B cell (primary cell): ENCODE data around the gene SLC30A2. TPM values are rescaled to one million over a fixed set of nuclear protein-coding genes. Genes with fewer than 3 reads are reported as not detected.

Experiments used
- ATAC-seq: fragments of 200-7000 bp; cut with Tn5 transposase; one replicate; pipeline ENCODE4 v1.10.0; 2021; ENCODE audit warnings: low read depth, mild to moderate bottlenecking, moderate number of reproducible peaks, moderate library complexity
- CTCF ChIA-PET: fragments of 350-600 bp; sonication (Branson Sonifier 250); formaldehyde crosslinking; loops from one replicate; lab custom pipeline; 2021; ENCODE audit warnings: antibody characterized with exemption, inconsistent platforms; lab: Charles Lee
- POLR2A ChIA-PET: fragments of 350-600 bp; sonication (Branson Sonifier 250); formaldehyde crosslinking; loops from one replicate; lab custom pipeline; 2021; ENCODE audit warnings: antibody characterized with exemption; lab: Charles Lee
- DNase-seq: peaks from one replicate; pipeline ENCODE4 v3.0.0; 2013
- H2AFZ ChIP-seq: 2 replicates; pipeline ENCODE4 v1.6.1; 2012; ENCODE audit warnings: mild to moderate bottlenecking, low read depth, low read length; ENCODE audit not compliant: insufficient read depth, poor library complexity, severe bottlenecking
- H3K27ac ChIP-seq, 2 donors: 1 replicate in 1 of 2; 2 replicates in 1 of 2; pipeline ENCODE4 v1.5.1; 2012 to 2013; ENCODE audit warnings: low read length in 2 of 2, mild to moderate bottlenecking in 2 of 2, moderate library complexity in 1 of 2
- H3K27me3 ChIP-seq, 4 experiments: fragments of 200-600 bp in 1 of 4; sonication (generic) in 1 of 4; replicated peaks in 1 of 4; 1 replicate in 2 of 4; 2 replicates in 2 of 4; pipeline versions ENCODE4 v1.6.1 to v1.7.0; 2013 to 2016; ENCODE audit warnings: low read length in 3 of 4, mild to moderate bottlenecking in 2 of 4, mixed read lengths in 1 of 4, moderate library complexity in 1 of 4; ENCODE audit not compliant: insufficient read depth in 4 of 4, control insufficient read depth in 3 of 4; ENCODE audit errors: control extremely low read depth in 1 of 4
- H3K36me3 ChIP-seq, 2 experiments: replicated peaks in 1 of 2; 1 replicate in 1 of 2; 2 replicates in 1 of 2; pipeline versions ENCODE4 v1.6.1 to v1.7.1; 2013; ENCODE audit warnings: low read length in 1 of 2; ENCODE audit not compliant: insufficient read depth in 2 of 2, control insufficient read depth in 1 of 2; ENCODE audit errors: control extremely low read depth in 1 of 2, extremely low read depth in 1 of 2
- H3K4me1 ChIP-seq, 2 donors: fragments of 200-600 bp in 1 of 2; sonication (generic) in 1 of 2; 1 replicate in 1 of 2; 2 replicates in 1 of 2; pipeline versions ENCODE4 v1.5.1 to v1.6.1; 2013 to 2017; ENCODE audit warnings: low read length in 2 of 2; ENCODE audit not compliant: control insufficient read depth in 2 of 2, insufficient read depth in 2 of 2
- H3K4me2 ChIP-seq: replicated peaks from 2 replicates; pipeline ENCODE3; 2012; ENCODE audit warnings: mild to moderate bottlenecking, low read depth, low read length; ENCODE audit not compliant: poor library complexity, severe bottlenecking
- H3K4me3 ChIP-seq, 5 experiments: fragments of 200-600 bp in 1 of 5; sonication (generic) in 1 of 5; 1 replicate in 3 of 5; 2 replicates in 2 of 5; pipeline versions ENCODE4 v1.5.1 to v1.7.0; 2011 to 2016; ENCODE audit warnings: low read length in 4 of 5, mild to moderate bottlenecking in 4 of 5, low read depth in 2 of 5, control low read depth in 1 of 5, moderate library complexity in 1 of 5; ENCODE audit not compliant: insufficient read depth in 1 of 5; ENCODE audit errors: control extremely low read depth in 1 of 5, extremely low read depth in 1 of 5
- H3K79me2 ChIP-seq: fragments of 200-600 bp; sonication (generic); one replicate; pipeline ENCODE4 v1.6.0; 2016; ENCODE audit warnings: low read length; ENCODE audit not compliant: control insufficient read depth, insufficient read depth
- H3K9ac ChIP-seq: fragments of 200-600 bp; sonication (generic); 2 replicates; pipeline ENCODE4 v1.6.1; 2017; ENCODE audit warnings: mild to moderate bottlenecking, low read length, moderate library complexity
- H3K9me3 ChIP-seq, 3 donors: one replicate each; pipeline versions ENCODE4 v1.6.1 to v1.7.1; 2013; ENCODE audit warnings: low read length in 2 of 3; ENCODE audit not compliant: control insufficient read depth in 2 of 3, insufficient read depth in 1 of 3; ENCODE audit errors: control extremely low read depth in 1 of 3
- H4K20me1 ChIP-seq: 2 replicates; pipeline ENCODE4 v1.6.0; 2012; ENCODE audit warnings: mild to moderate bottlenecking, low read length; ENCODE audit not compliant: insufficient read depth, control insufficient read depth, poor library complexity, severe bottlenecking
- H3K27ac Mint-ChIP-seq: one replicate; pipeline ENCODE4 v1.8.0; 2021; ENCODE audit warnings: mixed read lengths
- H3K27me3 Mint-ChIP-seq: one replicate; pipeline ENCODE4 v1.8.0; 2021; ENCODE audit warnings: mixed read lengths
- H3K4me1 Mint-ChIP-seq: one replicate; pipeline ENCODE4 v1.8.0; 2021; ENCODE audit warnings: mixed read lengths
- H3K4me3 Mint-ChIP-seq: one replicate; pipeline ENCODE4 v1.8.0; 2021; ENCODE audit warnings: mixed read lengths
- H3K9me3 Mint-ChIP-seq: one replicate; pipeline ENCODE4 v1.8.0; 2022; ENCODE audit warnings: mixed read lengths; ENCODE audit not compliant: insufficient read depth
- CTCF ChIP-seq: fragments of 200-600 bp; IDR thresholded peaks from one replicate; pipeline ENCODE4 v1.8.0; 2022; ENCODE audit warnings: antibody characterized with exemption, mild to moderate bottlenecking
- EZH2 ChIP-seq: IDR thresholded peaks from 2 replicates; pipeline ENCODE4 v1.6.1; 2012; ENCODE audit warnings: borderline replicate concordance, low read depth, mild to moderate bottlenecking, moderate library complexity, low read length; ENCODE audit not compliant: insufficient read depth, poor library complexity, severe bottlenecking
- WGBS: methylation state at CpG from one replicate; pipeline ENCODE4 v1.1.5; 2013; ENCODE audit warnings: missing lambda C conversion rate; ENCODE audit not compliant: insufficient coverage; 5-methylcytosine and 5-hydroxymethylcytosine counted together
- intact Hi-C: fragments of 100-400 bp; cut with micrococcal nuclease; formaldehyde crosslinking; loops from one replicate; pipeline ENCODE4 v1.10.0; 2022
- polyA plus RNA-seq: library from polyadenylated mRNA; depleted of rRNA; stranded (reverse); fragments of >200 nt; gene quantifications from 2 replicates; pipeline ENCODE4 v1.2.3, GENCODE V29; 2012
- total RNA-seq, 2 donors: library from RNA; stranded (reverse); fragments of 120-200 nt in 1 of 2; gene quantifications; 1 replicate in 1 of 2; 2 replicates in 1 of 2; pipeline versions ENCODE4 v1.2.3 to v1.2.4, GENCODE V29; 2013 to 2022

The SLC30A2 gene
- total and polyA plus RNA-seq, 2 donors (not counting 1 experiment from before 2014, with no cell fraction given): not detected

GRCh38 chr1:26092422-26092821 is 46.5 kb upstream of the SLC30A2 start:
- no peak overlapping the region for H2AFZ ChIP-seq
- POLR2A ChIA-PET: no interaction called here
- CTCF ChIA-PET: no interaction called here
- intact Hi-C loops: no loop called here
- no peaks in the 10 kb centered on the region for H3K79me2 ChIP-seq
- H3K36me3 ChIP-seq: no peaks in the 10 kb centered on the region
- H3K27ac ChIP-seq: no peak overlapping the region
- DNase-seq: no peak
- H3K4me3 ChIP-seq: no peak overlapping the region
- H3K27me3 Mint-ChIP-seq: peaks cover 42% of the 10 kb centered on the region
- no peaks in the 10 kb centered on the region for H3K9me3 ChIP-seq
- TF ChIP-seq EZH2: no peak
- TF ChIP-seq CTCF: no peak
- no peaks in the 10 kb centered on the region for H3K4me1 ChIP-seq
- H3K9me3 Mint-ChIP-seq: no peaks in the 10 kb centered on the region
- peaks cover 0 to 12% (median 2%) of the 10 kb centered on the region in 4 experiments for H3K27me3 ChIP-seq
- ATAC-seq: no peak
- H3K4me3 Mint-ChIP-seq: no peak overlapping the region
- H3K4me2 ChIP-seq: no peak overlapping the region
- WGBS: 70% methylated on average over 6 of the region's 7 CpGs
- H3K27ac Mint-ChIP-seq: no peak overlapping the region
- H3K4me1 Mint-ChIP-seq: no peaks in the 10 kb centered on the region
- no peak overlapping the region for H3K9ac ChIP-seq
- no peaks in the 10 kb centered on the region for H4K20me1 ChIP-seq

GRCh38 chr1:26090893-26091292 is 45.0 kb upstream of the SLC30A2 start:
- Mint-ChIP-seq H3K27me3 (peaks cover 42% of the 10 kb centered on the region), H3K9me3 (no peaks in the 10 kb centered on the region), H3K4me3 (no peak overlapping the region), H3K27ac (no peak overlapping the region), H3K4me1 (no peaks in the 10 kb centered on the region)
- Histone ChIP-seq H3K9ac (no peak overlapping the region), H3K27me3 (peaks cover 0 to 12% (median 2%) of the 10 kb centered on the region in 4 experiments), H3K79me2 (no peaks in the 10 kb centered on the region), H4K20me1 (no peaks in the 10 kb centered on the region), H2AFZ (no peak overlapping the region), H3K36me3 (no peaks in the 10 kb centered on the region), H3K27ac (no peak overlapping the region), H3K9me3 (no peaks in the 10 kb centered on the region), H3K4me2 (no peak overlapping the region), H3K4me1 (no peaks in the 10 kb centered on the region), H3K4me3 (no peak overlapping the region)
- CTCF ChIA-PET: no interaction called here
- WGBS: no CpG with 5 or more reads among the region's 3 CpGs
- intact Hi-C loops: no loop called here
- POLR2A ChIA-PET: no interaction called here
- TF ChIP-seq CTCF (no peak), EZH2 (no peak)
- ATAC-seq (no peak), DNase-seq (no peak)
